SKM-1 (cell line): Measurements from ENCODE around the gene CXCL17.

Experiments used
- DNase-seq: peaks from one replicate; lab custom pipeline; 2025; ENCODE audit not compliant: unreplicated experiment; lab: John Stamatoyannopoulos, UW

CXCL17 gene

GRCh38 chr19:42401365-42402303, 41.1 kb downstream of the CXCL17 start:
- DNase-seq: no peak

DNA sequence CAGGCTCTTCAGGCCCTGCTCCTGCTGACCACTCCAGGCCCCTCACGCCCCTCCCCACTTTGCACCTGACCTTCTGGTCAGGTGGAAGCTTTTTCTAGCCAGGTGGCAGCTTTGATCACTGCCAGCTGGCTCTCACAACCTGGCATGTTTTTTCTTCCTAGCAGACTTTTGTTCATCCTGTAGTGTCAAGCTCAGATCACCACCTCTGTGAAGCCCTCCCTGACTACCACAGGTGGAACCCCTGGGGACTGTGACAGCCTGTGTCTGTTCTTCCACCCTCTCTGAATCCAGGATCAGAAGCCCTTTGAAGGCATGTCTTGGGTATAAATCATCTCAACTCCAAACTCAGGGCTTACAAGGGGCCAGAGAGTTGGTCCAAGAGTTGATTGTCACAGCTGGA, 42.3 kb downstream of the CXCL17 start:
- DNase-seq: no peak

- DNase-seq: no peak
Observed at GRCh38 chr19:42397263-42398166, 45.2 kb downstream of the CXCL17 start.

- DNase-seq: peak; percentile 61
Observed at GRCh38 chr19:42396381-42397262, 46.1 kb downstream of the CXCL17 start.

- no peak for DNase-seq
Observed at GRCh38 chr19:42394751-42395150, 48.0 kb downstream of the CXCL17 start.

GRCh38 chr19:42392165-42392564, 50.6 kb downstream of the CXCL17 start:
- no peak for DNase-seq

DNA sequence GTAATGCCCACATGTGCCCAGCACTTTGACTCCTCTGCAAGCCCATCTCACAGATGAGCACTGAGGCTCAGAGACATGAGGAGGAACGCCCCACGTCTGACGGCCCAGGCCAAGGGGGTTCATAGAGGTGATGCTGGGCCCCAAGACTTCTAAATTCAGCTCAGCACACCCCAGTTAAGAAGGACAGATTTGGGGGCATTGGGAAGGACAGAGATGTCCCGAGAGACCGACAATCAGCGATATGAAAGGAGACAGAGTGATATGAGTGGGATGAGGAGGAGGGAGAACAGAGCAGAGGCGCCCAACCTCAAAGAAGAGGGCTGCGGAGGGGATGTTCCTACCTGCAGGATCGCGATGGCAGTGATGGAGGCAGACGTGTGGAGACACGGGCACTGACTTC, 52.8 kb downstream of the CXCL17 start, which contains the start of gene CNFN:
Gene CNFN (minus strand): TSS at position 399 of the 400 bp plus-strand sequence. CDS start 1,260 bp downstream, outside the sequence.
- DNase-seq: no peak

- DNase-seq: no peak
Observed at GRCh38 chr19:42388851-42389489, 53.8 kb downstream of the CXCL17 start.

DNA sequence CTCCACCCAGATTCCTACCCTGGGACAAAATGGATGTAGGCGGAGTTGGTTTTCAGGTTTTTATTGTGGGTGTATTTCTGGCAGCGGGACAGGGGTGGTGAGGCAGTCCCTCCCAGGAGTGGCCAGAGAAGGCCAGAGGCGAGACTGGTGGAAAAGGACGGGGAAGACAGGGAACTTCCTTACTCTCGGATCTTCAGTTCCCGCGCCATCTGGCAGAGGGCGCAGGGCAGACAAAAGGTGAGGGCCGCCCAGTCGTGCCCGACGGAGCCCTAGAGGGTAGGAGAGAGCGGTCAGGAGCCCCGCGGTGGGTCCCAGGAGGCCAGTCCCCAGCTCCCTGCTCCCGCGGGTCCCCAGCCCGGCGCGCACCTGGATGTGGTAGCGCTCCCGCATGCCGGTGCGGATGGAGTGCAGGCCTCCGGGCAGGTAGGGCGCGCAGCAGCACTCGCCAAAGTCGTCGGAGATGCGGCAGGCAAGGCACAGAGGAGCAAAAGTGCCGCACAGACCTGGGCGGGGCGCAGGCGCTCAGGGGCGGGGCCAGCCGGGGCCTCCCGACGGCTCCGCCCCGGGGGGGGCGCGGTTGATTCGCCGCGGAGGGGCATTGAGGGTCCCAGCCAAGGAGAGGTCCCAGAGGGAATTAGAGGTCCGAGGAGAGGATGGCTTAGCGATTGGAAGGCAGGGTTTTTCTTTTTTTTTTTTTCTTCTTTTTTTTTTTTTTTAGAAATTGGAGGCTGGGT, 55.6 kb downstream of the CXCL17 start:
- DNase-seq: no peak

DNA sequence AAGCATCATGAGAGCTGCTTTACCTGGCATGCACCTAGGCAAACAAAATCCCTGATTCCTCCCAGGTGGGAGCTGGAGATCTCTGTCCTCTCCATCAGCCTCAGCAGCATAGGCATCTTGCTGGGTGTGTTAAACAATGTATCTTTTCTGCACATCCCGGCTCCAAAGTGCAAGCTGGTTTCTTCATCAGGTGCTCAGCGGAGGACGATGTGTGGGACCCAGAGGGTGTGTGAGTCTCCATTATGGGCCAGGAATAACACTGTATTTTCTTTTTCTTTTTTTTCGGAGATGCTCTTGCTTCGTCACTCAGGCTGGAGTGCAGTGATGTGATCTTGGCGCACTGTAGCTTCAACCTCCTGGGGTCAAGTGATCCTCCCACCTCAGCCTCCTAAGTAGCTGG, 62.6 kb downstream of the CXCL17 start:
- no peak for DNase-seq
